Endodermal cell (in vitro differentiated cells): Measurements from ENCODE around the gene ZNG1B. TPM values are rescaled to one million over a fixed set of nuclear protein-coding genes. Genes with fewer than 3 reads are reported as not detected.
"Not testable (repeated sequence)": the region's sequence is repeated elsewhere in the genome, so short reads cannot be mapped to it uniquely, and the experiment has no call there.

Experiments
- DNase-seq: peaks from one replicate; pipeline ENCODE4 v3.0.0-alpha.2; 2017
- H3K27ac ChIP-seq: 2 replicates; pipeline ENCODE4 v1.5.1; 2013; ENCODE audit warnings: mild to moderate bottlenecking, low read depth, low read length, moderate library complexity
- H3K27me3 ChIP-seq: 2 replicates; pipeline ENCODE4 v1.6.1; 2013; ENCODE audit warnings: mild to moderate bottlenecking, low read length, moderate library complexity; ENCODE audit not compliant: insufficient read depth, control insufficient read depth, poor library complexity, severe bottlenecking
- H3K36me3 ChIP-seq: 2 replicates; pipeline ENCODE4 v1.7.0; 2013; ENCODE audit warnings: mild to moderate bottlenecking, low read length, moderate library complexity; ENCODE audit not compliant: control insufficient read depth, insufficient read depth
- H3K4me1 ChIP-seq: one replicate; pipeline ENCODE4 v1.7.0; 2013; ENCODE audit warnings: low read length; ENCODE audit not compliant: control insufficient read depth, insufficient read depth
- H3K4me3 ChIP-seq: 2 replicates; pipeline ENCODE4 v1.5.1; 2013; ENCODE audit warnings: mild to moderate bottlenecking, low read length, moderate library complexity
- H3K9ac ChIP-seq: 2 replicates; pipeline ENCODE4 v1.6.1; 2013; ENCODE audit warnings: mild to moderate bottlenecking, low read length, moderate library complexity; ENCODE audit not compliant: poor library complexity, severe bottlenecking; ENCODE audit errors: extremely low read depth
- H3K9me3 ChIP-seq: 2 replicates; pipeline ENCODE4 v1.6.1; 2013; ENCODE audit warnings: mild to moderate bottlenecking, low read length, moderate library complexity; ENCODE audit not compliant: control insufficient read depth
- H3K27ac Mint-ChIP-seq: 2 replicates; pipeline ENCODE4 v1.8.0; 2020; ENCODE audit warnings: mixed read lengths
- H3K27me3 Mint-ChIP-seq: 2 replicates; pipeline ENCODE4 v1.8.0; 2021; ENCODE audit warnings: mild to moderate bottlenecking, mixed read lengths; ENCODE audit not compliant: insufficient read depth
- H3K36me3 Mint-ChIP-seq: 2 replicates; pipeline ENCODE4 v1.8.0; 2020; ENCODE audit warnings: low read depth, mixed read lengths
- H3K4me1 Mint-ChIP-seq: 2 replicates; pipeline ENCODE4 v1.8.0; 2020; ENCODE audit warnings: mixed read lengths
- H3K4me3 Mint-ChIP-seq: 2 replicates; pipeline ENCODE4 v1.8.0; 2020; ENCODE audit warnings: mild to moderate bottlenecking, moderate library complexity, mixed read lengths
- H3K9me3 Mint-ChIP-seq: 2 replicates; pipeline ENCODE4 v1.8.0; 2020; ENCODE audit warnings: mild to moderate bottlenecking, mixed read lengths
- CTCF ChIP-seq: fragments of 200-600 bp; sonication (generic); conservative IDR thresholded peaks from 2 replicates; pipeline ENCODE4 v1.5.0; 2021; ENCODE audit warnings: antibody characterized with exemption, mild to moderate bottlenecking
- WGBS, 2 experiments: methylation state at CpG; one replicate each; pipeline versions ENCODE4 v1.1.5 to v1.1.7; 2013; ENCODE audit warnings: missing lambda C conversion rate in 2 of 2, mixed read lengths in 1 of 2; ENCODE audit not compliant: insufficient coverage in 1 of 2, insufficient read length in 1 of 2; 5-methylcytosine and 5-hydroxymethylcytosine counted together
- total RNA-seq, 2 donors: library from RNA; stranded (reverse); fragmentation: NEBNext Ultra II Directional in 1 of 2; extraction: Animal tissue kit (Norgen Biotek cat#: 25700) in 1 of 2; gene quantifications; 2 replicates in 1 of 2; 3 replicates in 1 of 2; pipeline ENCODE4 v1.2.1, GENCODE V29; 2021

The ZNG1B gene
- total RNA-seq, 2 donors from 2014 or later: 40.9 to 47.2 TPM

DNA sequence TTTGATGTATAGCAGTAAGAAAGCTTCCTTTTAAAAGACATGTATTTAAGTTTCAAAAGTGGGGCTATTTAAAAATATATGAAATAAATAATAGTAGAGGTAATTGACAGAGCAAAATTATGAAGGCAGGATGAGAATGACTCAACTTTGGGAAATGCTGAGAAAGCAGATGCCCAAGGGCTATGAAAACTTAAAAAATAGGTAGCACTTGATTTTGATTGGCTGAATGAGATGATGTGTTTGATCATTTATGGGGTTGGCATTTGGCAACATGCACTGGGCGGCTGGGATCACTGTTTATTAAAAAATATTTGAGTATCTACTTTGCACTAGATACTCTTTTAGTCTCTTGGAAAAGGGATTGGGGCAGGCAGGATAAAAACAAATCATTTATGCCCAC lies 87.5 kb downstream of the ZNG1B start:
- not testable (repeated sequence) for DNase-seq, H3K4me3 Mint-ChIP-seq, H3K4me1 Mint-ChIP-seq, H3K9me3 ChIP-seq, H3K27ac ChIP-seq, H3K36me3 ChIP-seq, H3K27ac Mint-ChIP-seq, H3K4me1 ChIP-seq, H3K9me3 Mint-ChIP-seq, H3K27me3 ChIP-seq, H3K4me3 ChIP-seq, H3K36me3 Mint-ChIP-seq, H3K9ac ChIP-seq
- WGBS, 2 experiments: no CpG with 5 or more reads among the region's 1 CpG
- H3K27me3 Mint-ChIP-seq: peaks cover 12% of the 10 kb centered on the region

DNA sequence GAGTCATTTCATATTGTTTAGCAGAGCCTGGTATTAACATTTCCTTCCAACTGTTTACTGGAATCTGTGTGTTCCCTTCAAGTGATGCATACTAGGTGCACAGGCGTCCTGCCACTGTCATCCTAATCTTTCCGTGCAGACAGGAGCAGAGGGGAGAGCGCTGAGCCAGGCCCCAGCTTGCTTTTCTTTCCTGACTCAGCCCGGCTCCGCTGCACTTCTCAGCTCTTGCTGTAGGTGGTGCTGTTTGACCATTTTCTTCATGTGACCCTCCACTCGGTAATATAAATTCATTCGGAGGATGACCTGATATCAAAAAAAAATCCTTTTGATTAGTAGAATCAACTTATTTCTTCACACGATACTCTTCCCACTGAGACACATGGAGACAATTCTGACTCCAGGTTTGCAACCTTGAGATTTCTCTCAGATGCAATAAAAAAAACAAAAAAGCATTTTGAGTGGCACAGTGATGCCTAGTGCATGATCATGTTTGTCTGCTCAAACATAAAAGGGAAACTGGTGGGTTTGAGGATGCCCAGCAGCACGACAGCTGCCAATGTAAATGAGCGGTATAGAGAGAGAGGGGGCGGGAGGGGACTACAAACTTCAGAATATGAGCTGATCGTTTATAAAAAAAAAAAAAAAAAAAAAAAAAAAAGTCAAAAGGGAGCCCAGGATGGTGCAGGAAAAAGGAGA lies 90.0 kb downstream of the ZNG1B start:
- H3K9me3 Mint-ChIP-seq, H3K9ac ChIP-seq, H3K27ac Mint-ChIP-seq, H3K4me1 Mint-ChIP-seq, H3K4me3 ChIP-seq, H3K27ac ChIP-seq, H3K9me3 ChIP-seq, H3K36me3 Mint-ChIP-seq, H3K27me3 ChIP-seq, H3K4me3 Mint-ChIP-seq, H3K36me3 ChIP-seq, H3K4me1 ChIP-seq, DNase-seq: not testable (repeated sequence)
- peak; percentile 25 for TF ChIP-seq CTCF
- H3K27me3 Mint-ChIP-seq: peaks cover 15% of the 10 kb centered on the region
- WGBS, 2 experiments: 32% methylated on average over 5 of the region's 12 CpGs; no CpG with 5 or more reads in 1 of the 2 experiments

GRCh38 chr2:113528126-113528525 lies 90.6 kb downstream of the ZNG1B start:
- not testable (repeated sequence) for DNase-seq, H3K4me1 ChIP-seq
- WGBS, 2 experiments: 66% methylated on average over 3 of the region's 5 CpGs; no CpG with 5 or more reads in 1 of the 2 experiments

GRCh38 chr2:113528904-113529303 lies 91.4 kb downstream of the ZNG1B start:
- 89% methylated on average over 3 of the region's 3 CpGs; no CpG with 5 or more reads in 1 of the 2 experiments for WGBS, 2 experiments
- H3K4me3 Mint-ChIP-seq: not testable (repeated sequence)

More at GRCh38 chr2:113528126-113528525, 90.6 kb downstream of the ZNG1B start:
- not testable (repeated sequence) for H3K9me3 ChIP-seq, H3K27me3 ChIP-seq, H3K9ac ChIP-seq, H3K27ac Mint-ChIP-seq, H3K4me3 Mint-ChIP-seq, H3K9me3 Mint-ChIP-seq, H3K36me3 ChIP-seq, H3K4me1 Mint-ChIP-seq, H3K27ac ChIP-seq, H3K36me3 Mint-ChIP-seq, H3K4me3 ChIP-seq
- peaks cover 18% of the 10 kb centered on the region for H3K27me3 Mint-ChIP-seq

GRCh38 chr2:113532991-113533390 lies 95.5 kb downstream of the ZNG1B start:
- not testable (repeated sequence) for H3K9me3 Mint-ChIP-seq, H3K36me3 ChIP-seq, H3K36me3 Mint-ChIP-seq, H3K27me3 ChIP-seq, H3K4me1 Mint-ChIP-seq, H3K27ac Mint-ChIP-seq, H3K9ac ChIP-seq, H3K4me1 ChIP-seq, DNase-seq, H3K4me3 Mint-ChIP-seq, H3K4me3 ChIP-seq, H3K9me3 ChIP-seq, H3K27ac ChIP-seq
- H3K27me3 Mint-ChIP-seq: peaks cover 26% of the 10 kb centered on the region
- no CpG with 5 or more reads among the region's 4 CpGs for WGBS, 2 experiments

More at GRCh38 chr2:113528904-113529303, 91.4 kb downstream of the ZNG1B start:
- H3K36me3 Mint-ChIP-seq, H3K9me3 ChIP-seq, H3K9ac ChIP-seq, H3K4me3 ChIP-seq, H3K36me3 ChIP-seq, H3K9me3 Mint-ChIP-seq, H3K4me1 Mint-ChIP-seq, H3K4me1 ChIP-seq, DNase-seq, H3K27ac ChIP-seq, H3K27me3 ChIP-seq, H3K27ac Mint-ChIP-seq: not testable (repeated sequence)
- peaks cover 26% of the 10 kb centered on the region for H3K27me3 Mint-ChIP-seq

- H3K9ac ChIP-seq, H3K4me1 ChIP-seq, H3K36me3 ChIP-seq, H3K27ac Mint-ChIP-seq, H3K4me3 Mint-ChIP-seq, H3K9me3 ChIP-seq, DNase-seq, H3K4me1 Mint-ChIP-seq, H3K4me3 ChIP-seq, H3K36me3 Mint-ChIP-seq, H3K27ac ChIP-seq, H3K9me3 Mint-ChIP-seq: not testable (repeated sequence)
- peaks cover 29% of the 10 kb centered on the region for H3K27me3 Mint-ChIP-seq
- H3K27me3 ChIP-seq: peaks cover 11% of the 10 kb centered on the region
- WGBS, 2 experiments: 84% methylated on average over 4 of the region's 6 CpGs; no CpG with 5 or more reads in 1 of the 2 experiments
These were observed 99.1 kb downstream of the ZNG1B start for GRCh38 chr2:113536573-113536972.
